NCI-H2081 (cell line): Measurements from ENCODE around the gene SPATA2.
"Not testable (repeated sequence)": the region's sequence is repeated elsewhere in the genome, so short reads cannot be mapped to it uniquely, and the experiment has no call there.

Experiments
- DNase-seq, 2 experiments: peaks; one replicate each; lab custom pipeline; 2025; lab: John Stamatoyannopoulos, UW

Gene SPATA2

DNA sequence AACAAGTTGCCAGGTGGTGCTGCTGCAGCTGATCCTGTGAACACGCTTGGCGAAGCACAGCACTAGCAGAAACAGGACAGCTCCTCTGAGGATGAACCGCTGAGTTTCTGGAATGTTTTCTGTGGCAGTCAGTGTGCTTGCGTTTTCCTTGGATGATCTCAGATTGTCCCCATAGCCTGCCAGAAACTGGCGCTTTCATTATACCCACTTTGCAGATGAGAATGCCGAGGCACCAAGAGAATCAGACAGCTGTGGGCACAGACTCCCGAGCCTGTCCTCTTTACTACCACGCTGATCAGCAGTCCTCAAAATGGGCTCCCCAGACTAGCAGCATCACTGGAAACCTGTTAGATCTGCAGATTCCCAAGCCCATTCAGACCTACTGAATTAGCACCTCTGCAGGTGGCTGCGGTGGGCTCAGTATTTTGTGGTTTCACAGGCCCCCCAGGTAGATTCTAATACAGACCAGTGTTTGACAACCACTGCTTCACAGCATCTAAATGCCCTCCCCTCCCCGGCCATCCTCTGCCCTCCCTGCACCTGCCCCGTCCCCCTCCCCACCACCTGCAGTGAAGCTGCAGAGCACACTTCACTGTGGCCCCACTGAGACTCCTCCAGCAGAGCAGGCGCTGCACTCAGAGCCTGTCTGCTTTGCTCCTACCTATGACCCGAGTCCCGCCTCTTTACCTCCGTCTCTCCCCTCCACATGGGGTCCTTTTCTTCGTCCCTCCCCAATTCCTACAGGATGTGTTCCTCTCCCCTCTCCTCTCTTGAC, 29.6 kb downstream of the SPATA2 start:
- DNase-seq, result no peak

GRCh38 chr20:49883246-49883802, 32.0 kb downstream of the SPATA2 start:
- DNase-seq, result no peak

DNA sequence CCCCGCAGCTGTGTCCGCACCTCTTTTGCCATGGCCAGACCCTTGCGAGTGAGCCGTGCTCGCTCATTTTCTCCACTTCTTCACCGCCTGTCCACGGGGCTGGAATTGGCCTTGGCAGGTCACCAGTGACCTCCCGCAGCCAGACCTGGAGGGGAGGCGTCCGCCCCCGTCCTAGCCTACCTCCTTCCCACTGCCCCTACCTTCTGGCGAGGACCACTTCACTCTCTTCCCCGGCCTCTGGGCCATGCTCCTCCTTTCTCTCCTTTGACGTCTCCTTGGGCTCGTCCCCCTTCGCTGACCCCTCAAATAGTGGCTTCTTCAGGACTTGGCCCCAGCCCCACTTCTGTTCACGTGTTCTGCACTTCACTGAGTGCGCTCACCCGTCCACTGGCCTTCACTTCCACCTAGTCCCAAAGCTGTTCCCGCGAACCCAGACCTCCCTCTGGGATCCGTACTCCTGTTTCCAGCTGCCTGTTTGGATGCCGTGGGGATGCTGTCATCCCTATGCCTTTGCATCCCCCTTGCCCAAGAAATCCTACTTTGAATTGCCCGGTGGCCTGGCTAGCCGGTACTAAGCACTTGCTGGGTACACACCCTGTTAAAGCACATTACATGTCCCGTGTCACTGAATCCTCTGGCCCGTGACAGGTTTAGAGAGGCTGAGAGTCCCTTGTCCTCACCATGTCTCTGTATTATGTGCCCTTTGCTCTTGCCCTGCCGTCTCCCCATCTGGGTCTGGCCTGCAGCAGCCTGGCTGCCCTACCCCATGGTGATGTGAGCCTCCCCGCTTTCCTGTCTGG, 33.0 kb downstream of the SPATA2 start:
- no peak for DNase-seq

DNA sequence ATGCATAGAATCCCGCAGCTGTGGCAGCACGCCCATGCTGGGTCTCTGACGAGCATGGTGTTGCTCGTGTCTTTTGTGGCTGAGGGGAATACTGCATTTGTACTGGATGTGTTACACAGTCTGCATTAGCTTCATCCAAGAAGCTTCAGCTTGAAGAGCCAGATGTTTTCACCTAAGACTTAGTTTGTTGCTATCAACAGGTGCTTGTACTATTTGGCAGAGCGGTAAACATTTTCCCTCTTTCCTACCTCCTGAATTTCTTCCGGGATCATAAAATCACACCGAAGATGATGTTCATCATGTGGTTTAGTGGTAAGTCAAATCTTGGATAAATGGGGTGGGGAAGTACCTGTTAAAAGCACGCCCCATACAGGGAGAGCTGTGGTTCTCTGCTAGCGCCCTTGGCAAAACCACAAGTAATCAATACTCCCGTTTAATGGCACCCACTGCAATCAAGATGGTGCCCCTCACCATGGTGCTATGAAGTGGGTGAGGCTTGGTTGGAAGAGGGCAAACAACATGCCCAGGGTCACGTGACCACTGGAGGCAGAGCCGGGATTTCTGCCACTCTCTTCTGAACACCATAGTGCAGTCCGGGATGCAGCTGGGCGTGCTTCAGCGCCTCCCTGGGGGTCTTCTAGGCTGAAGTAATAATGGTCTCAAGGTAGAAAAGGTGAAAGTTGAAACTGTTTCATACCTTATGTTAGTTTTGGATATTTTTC, 34.4 kb downstream of the SPATA2 start:
- no peak for DNase-seq

DNA sequence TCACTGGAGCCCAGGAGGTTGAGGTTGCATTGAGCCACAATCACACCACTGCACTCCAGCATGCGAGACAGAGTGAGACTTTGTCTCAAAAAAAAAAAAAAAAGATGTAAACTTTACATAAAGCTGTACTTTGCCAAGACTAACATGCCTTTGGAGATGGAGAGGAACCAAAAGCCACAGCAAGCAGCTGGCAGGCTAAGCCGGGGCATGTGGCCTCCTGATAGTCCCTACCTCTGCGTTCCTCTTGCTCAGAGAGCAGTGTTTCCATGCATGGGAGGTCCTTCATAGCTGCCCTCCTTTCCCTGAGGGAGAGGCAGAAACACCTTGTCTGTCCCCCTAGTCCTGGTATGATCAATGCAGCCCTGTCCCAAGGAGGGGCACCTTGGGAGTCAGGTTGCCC, 35.2 kb downstream of the SPATA2 start:
- no peak for DNase-seq

GRCh38 chr20:49878977-49879376, 36.4 kb downstream of the SPATA2 start:
- DNase-seq, result no peak

DNA sequence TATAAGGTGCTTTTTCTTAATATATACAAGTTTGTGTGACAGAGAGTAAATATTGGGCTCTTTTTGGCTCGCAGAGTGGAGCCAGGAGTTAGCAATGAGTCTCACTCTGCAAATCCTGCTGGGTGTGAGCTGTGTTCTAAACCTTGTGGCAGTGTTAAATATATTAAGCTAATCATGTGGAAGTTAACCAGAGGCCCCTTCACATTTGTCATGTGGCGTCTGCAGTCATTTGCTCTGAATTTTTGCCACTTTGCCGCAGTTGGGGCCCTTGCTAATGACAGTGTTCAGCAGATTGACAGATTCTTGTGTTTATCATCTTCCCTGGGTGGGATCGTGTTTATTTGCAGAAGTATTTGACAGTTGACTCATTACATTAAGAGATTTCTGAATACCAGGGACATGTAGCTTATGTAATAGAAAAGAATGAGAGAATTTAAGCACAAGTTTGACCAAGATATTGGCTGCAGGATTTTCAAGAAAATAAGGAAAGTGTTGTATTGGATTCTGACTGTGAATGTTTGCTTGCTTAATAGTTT, 37.9 kb downstream of the SPATA2 start:
- DNase-seq, result no peak

DNA sequence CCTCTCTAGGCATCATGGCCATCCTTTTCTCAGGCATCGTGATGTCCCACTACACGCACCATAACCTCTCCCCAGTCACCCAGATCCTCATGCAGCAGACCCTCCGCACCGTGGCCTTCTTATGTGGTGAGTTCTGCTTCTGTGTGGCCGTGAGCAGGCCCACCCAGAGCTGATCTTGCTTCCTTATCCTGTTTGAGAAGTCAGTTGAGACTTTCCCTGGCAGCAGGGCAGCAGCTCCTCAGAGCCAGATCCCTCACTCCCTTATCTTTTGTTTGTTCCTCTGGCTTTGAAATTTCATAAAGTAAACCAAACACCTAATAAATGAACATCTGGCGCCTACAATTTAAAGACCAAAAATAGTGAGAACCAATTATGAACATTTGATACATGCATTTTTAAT, 40.6 kb downstream of the SPATA2 start:
- no peak for DNase-seq

DNA sequence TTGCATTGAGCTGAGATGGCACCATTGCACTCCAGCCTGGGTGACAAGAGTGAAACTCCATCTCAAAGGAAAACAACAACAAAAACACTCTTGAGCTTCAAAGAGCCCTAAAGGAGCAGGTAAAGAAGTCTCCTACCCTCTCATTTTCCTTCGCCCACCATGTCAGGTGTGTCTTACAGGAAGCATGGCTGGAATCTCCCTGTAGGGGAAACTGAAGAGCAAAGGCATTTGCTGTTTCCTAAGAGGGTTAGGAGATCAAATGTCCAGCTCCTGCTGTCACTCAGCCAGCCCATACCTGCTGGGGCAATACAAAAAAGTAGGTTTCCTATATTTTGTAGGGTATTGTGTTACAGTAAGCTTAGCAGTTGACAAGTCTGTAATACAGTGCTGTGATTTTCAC, 43.3 kb downstream of the SPATA2 start:
- no peak for DNase-seq

GRCh38 chr20:49871391-49871948, 43.9 kb downstream of the SPATA2 start:
- DNase-seq, result no peak

GRCh38 chr20:49870261-49870660, 45.1 kb downstream of the SPATA2 start:
- DNase-seq, result no peak

GRCh38 chr20:49868964-49869363, 46.4 kb downstream of the SPATA2 start:
- DNase-seq, result no peak

GRCh38 chr20:49868538-49868937, 46.8 kb downstream of the SPATA2 start:
- DNase-seq, result no peak

- no peak for DNase-seq
Measured at GRCh38 chr20:49867453-49868215, 47.7 kb downstream of the SPATA2 start.

- DNase-seq, result no peak
Measured at GRCh38 chr20:49866051-49866450, 49.3 kb downstream of the SPATA2 start.

- DNase-seq, result no peak
Measured at GRCh38 chr20:49865559-49865958, 49.8 kb downstream of the SPATA2 start.

DNA sequence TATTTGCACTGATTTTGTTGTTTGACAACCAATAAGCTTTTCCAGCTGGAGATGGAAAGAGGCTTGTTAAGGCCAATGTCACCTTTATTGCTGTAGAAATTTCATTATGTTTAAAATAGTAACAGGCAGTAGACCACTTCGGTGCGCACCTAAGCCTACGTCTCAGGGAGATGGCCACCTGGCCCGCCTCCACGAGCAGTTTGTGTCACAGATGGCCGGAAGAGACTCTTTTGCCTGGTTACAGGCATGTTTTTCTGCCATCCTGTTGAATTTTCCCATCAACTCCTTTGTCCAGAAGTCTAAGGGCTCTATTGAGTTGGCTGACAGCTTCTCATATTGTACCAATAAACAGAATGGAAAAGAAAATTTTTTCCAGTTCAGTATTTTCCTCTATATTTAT, 51.7 kb downstream of the SPATA2 start:
- DNase-seq, result no peak

DNA sequence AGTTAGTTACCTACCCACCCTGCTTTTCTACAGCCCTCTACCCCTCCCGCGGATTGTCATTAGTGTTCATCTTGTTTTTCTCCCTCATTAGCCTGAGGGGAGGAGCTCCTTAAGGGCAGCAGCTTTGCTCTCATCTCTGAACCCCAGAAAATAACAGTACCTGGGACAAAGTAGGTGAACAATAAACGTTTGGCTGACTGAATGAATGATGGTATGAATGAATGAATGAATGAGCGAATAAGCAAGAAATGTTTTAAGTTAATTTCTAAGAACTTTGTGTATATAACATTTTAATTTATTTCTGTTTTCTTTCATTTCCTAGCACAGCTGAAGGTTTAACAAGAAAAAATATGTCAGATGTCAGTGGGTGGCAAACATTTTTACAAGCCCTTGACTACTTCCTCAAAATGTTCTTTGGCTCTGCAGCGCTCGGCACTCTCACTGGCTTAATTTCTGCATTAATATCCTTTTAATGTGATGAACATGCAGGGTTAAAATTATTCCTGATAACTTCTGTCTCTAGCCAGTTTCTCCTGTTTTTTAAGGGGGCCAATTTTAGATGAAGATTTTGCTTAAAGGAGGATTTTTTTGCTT, 52.6 kb downstream of the SPATA2 start:
- DNase-seq, result no peak

DNA sequence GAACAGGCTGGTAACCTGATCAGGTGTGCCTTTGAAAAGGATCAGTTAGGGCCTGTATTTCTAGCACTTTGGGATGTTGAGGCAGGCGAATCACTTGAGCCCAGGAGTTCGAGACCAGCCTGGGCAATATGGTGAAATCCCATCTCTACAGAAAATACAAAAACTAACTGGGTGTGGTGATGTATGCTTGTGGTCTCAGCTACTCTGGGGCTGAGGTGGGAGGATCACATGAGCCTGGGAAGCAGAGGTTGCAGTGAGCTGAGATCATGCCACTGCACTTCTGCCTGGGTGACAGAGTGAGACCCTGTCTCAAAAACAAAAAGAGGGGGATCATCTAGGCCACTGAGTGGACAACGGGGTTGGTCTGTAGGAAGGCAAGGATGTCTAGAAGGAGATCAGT, 54.1 kb downstream of the SPATA2 start:
- not testable (repeated sequence) for DNase-seq

- no peak for DNase-seq
Measured at GRCh38 chr20:49859807-49860206, 55.5 kb downstream of the SPATA2 start.

GRCh38 chr20:49859011-49859410, 56.3 kb downstream of the SPATA2 start:
- no peak for DNase-seq
